ENCODE data around the gene FARS2. TPM values are rescaled to one million over a fixed set of nuclear protein-coding genes. Genes with fewer than 3 reads are reported as not detected.

FARS2 gene
- total and polyA plus RNA-seq, 4 donors: 9.2 to 31.4 (median 19.4) TPM

GRCh38 chr6:5521322-5521721 lies 260.0 kb downstream of the FARS2 start:
- H3K27me3 ChIP-seq (ENCODE audit: control insufficient read depth in 3 of 3, insufficient read depth in 3 of 3, low read length in 2 of 3): no peaks in the 10 kb centered on the region

GRCh38 chr6:5522147-5522546 lies 260.8 kb downstream of the FARS2 start:
- no peak overlapping the region for H3K9ac ChIP-seq (ENCODE audit: insufficient read depth in 1 of 2, low read length in 2 of 2)

More at GRCh38 chr6:5521322-5521721, 260.0 kb downstream of the FARS2 start:
- Histone ChIP-seq H3K4me3 (no peak overlapping the region), H3K27ac (ENCODE audit: low read depth in 1 of 2, low read length in 1 of 2) (no peak overlapping the region), H3K9me3 (ENCODE audit: control insufficient read depth in 4 of 4, insufficient read depth in 3 of 4, low read length in 3 of 4) (no peaks in the 10 kb centered on the region), H3K4me1 (ENCODE audit: control insufficient read depth in 5 of 5, insufficient read depth in 5 of 5, low read length in 5 of 5) (peaks cover 0 to 7% (median 0%) of the 10 kb centered on the region in 5 donors), H3K9ac (ENCODE audit: insufficient read depth in 1 of 2, low read length in 2 of 2) (no peak overlapping the region), H3K36me3 (ENCODE audit: control insufficient read depth in 4 of 4, insufficient read depth in 4 of 4, low read length in 4 of 4) (no peaks in the 10 kb centered on the region)
- DNase-seq: peak in 1 of 3 donors; percentile 25
- WGBS, 2 donors: 54 to 64% methylated on average over 3 of the region's 3 CpGs
- no peak for TF ChIP-seq CTCF (IDR thresholded peaks at IDR 0.05; ENCODE audit: control extremely low read depth, extremely low read depth)
- no peak for ATAC-seq (ENCODE audit: insufficient read depth, low FRiP score)

GRCh38 chr6:5524110-5524509 lies 262.8 kb downstream of the FARS2 start:
- no peak for DNase-seq
- no peak for ATAC-seq (ENCODE audit: insufficient read depth, low FRiP score)
- WGBS, 2 donors: 86 to 96% methylated on average over 2 of the region's 2 CpGs
- no peaks in the 10 kb centered on the region for H3K36me3 ChIP-seq (ENCODE audit: control insufficient read depth in 4 of 4, insufficient read depth in 4 of 4, low read length in 4 of 4)
- no peaks in the 10 kb centered on the region for H3K27me3 ChIP-seq (ENCODE audit: control insufficient read depth in 3 of 3, insufficient read depth in 3 of 3, low read length in 2 of 3)
- TF ChIP-seq CTCF (IDR thresholded peaks at IDR 0.05; ENCODE audit: control extremely low read depth, extremely low read depth): no peak
- no peaks in the 10 kb centered on the region for H3K9me3 ChIP-seq (ENCODE audit: control insufficient read depth in 4 of 4, insufficient read depth in 3 of 4, low read length in 3 of 4)
- H3K27ac ChIP-seq (ENCODE audit: low read depth in 1 of 2, low read length in 1 of 2): no peak overlapping the region
- peaks cover 0 to 5% (median 0%) of the 10 kb centered on the region in 5 donors for H3K4me1 ChIP-seq (ENCODE audit: control insufficient read depth in 5 of 5, insufficient read depth in 5 of 5, low read length in 5 of 5)
- H3K9ac ChIP-seq (ENCODE audit: insufficient read depth in 1 of 2, low read length in 2 of 2): no peak overlapping the region
- H3K4me3 ChIP-seq: no peak overlapping the region

More at GRCh38 chr6:5522147-5522546, 260.8 kb downstream of the FARS2 start:
- no peaks in the 10 kb centered on the region for H3K27me3 ChIP-seq (ENCODE audit: control insufficient read depth in 3 of 3, insufficient read depth in 3 of 3, low read length in 2 of 3)
- no peaks in the 10 kb centered on the region for H3K9me3 ChIP-seq (ENCODE audit: control insufficient read depth in 4 of 4, insufficient read depth in 3 of 4, low read length in 3 of 4)
- no peak for TF ChIP-seq CTCF (IDR thresholded peaks at IDR 0.05; ENCODE audit: control extremely low read depth, extremely low read depth)
- DNase-seq: no peak
- no peaks in the 10 kb centered on the region for H3K36me3 ChIP-seq (ENCODE audit: control insufficient read depth in 4 of 4, insufficient read depth in 4 of 4, low read length in 4 of 4)
- no peak overlapping the region for H3K27ac ChIP-seq (ENCODE audit: low read depth in 1 of 2, low read length in 1 of 2)
- H3K4me1 ChIP-seq (ENCODE audit: control insufficient read depth in 5 of 5, insufficient read depth in 5 of 5, low read length in 5 of 5): peaks cover 0 to 7% (median 0%) of the 10 kb centered on the region in 5 donors
- no peak overlapping the region for H3K4me3 ChIP-seq
- no peak for ATAC-seq (ENCODE audit: insufficient read depth, low FRiP score)

GRCh38 chr6:5525209-5525608 lies 263.9 kb downstream of the FARS2 start:
- ATAC-seq (ENCODE audit: insufficient read depth, low FRiP score): peak; percentile 78
- Histone ChIP-seq H3K4me1 (ENCODE audit: control insufficient read depth in 5 of 5, insufficient read depth in 5 of 5, low read length in 5 of 5) (peaks cover 0 to 5% (median 0%) of the 10 kb centered on the region in 5 donors), H3K9ac (ENCODE audit: insufficient read depth in 1 of 2, low read length in 2 of 2) (no peak overlapping the region), H3K36me3 (ENCODE audit: control insufficient read depth in 4 of 4, insufficient read depth in 4 of 4, low read length in 4 of 4) (no peaks in the 10 kb centered on the region), H3K9me3 (ENCODE audit: control insufficient read depth in 4 of 4, insufficient read depth in 3 of 4, low read length in 3 of 4) (no peaks in the 10 kb centered on the region), H3K27me3 (ENCODE audit: control insufficient read depth in 3 of 3, insufficient read depth in 3 of 3, low read length in 2 of 3) (no peaks in the 10 kb centered on the region), H3K4me3 (no peak overlapping the region), H3K27ac (ENCODE audit: low read depth in 1 of 2, low read length in 1 of 2) (no peak overlapping the region)
- TF ChIP-seq CTCF (IDR thresholded peaks at IDR 0.05; ENCODE audit: control extremely low read depth, extremely low read depth): no peak
- WGBS, 2 donors: 31 to 64% methylated on average over 4 of the region's 4 CpGs
- peak in 2 of 3 donors; percentile 22 to 63 for DNase-seq
